Karpas-422 (cell line): ENCODE measurements around the gene EPHA6. TPM values are rescaled to one million over a fixed set of nuclear protein-coding genes. Genes with fewer than 3 reads are reported as not detected.
"Not testable (repeated sequence)": the region's sequence is repeated elsewhere in the genome, so short reads cannot be mapped to it uniquely, and the experiment has no call there.

Source experiments
- DNase-seq: peaks from one replicate; pipeline ENCODE4 v3.0.0-alpha.2; 2015
- H2AFZ ChIP-seq: fragments of 200-600 bp; sonication (generic); 2 replicates; pipeline ENCODE4 v1.6.1; 2014; ENCODE audit warnings: antibody characterized with exemption, low read length, mixed read lengths
- H3K27ac ChIP-seq: fragments of 200-600 bp; sonication (generic); 2 replicates; pipeline ENCODE4 v1.5.1; 2014; ENCODE audit warnings: mild to moderate bottlenecking, low read length, moderate library complexity
- H3K27me3 ChIP-seq: fragments of 200-600 bp; sonication (generic); 2 replicates; pipeline ENCODE4 v1.6.1; 2014; ENCODE audit warnings: low read length, mixed read lengths
- H3K36me3 ChIP-seq: fragments of 200-600 bp; sonication (generic); 2 replicates; pipeline ENCODE4 v1.6.1; 2014; ENCODE audit warnings: low read length, mixed read lengths; ENCODE audit not compliant: insufficient read depth
- H3K4me1 ChIP-seq: fragments of 200-600 bp; sonication (generic); 2 replicates; pipeline ENCODE4 v1.6.1; 2014; ENCODE audit warnings: mild to moderate bottlenecking, low read length, mixed read lengths
- H3K4me2 ChIP-seq: fragments of 200-600 bp; sonication (generic); 2 replicates; pipeline ENCODE4 v1.6.1; 2014; ENCODE audit warnings: low read length, low read depth, mild to moderate bottlenecking; ENCODE audit not compliant: poor library complexity, severe bottlenecking
- H3K4me3 ChIP-seq: fragments of 200-600 bp; sonication (generic); 2 replicates; pipeline ENCODE4 v1.5.1; 2014; ENCODE audit warnings: mild to moderate bottlenecking, antibody characterized with exemption, low read length, mixed read lengths
- H3K79me2 ChIP-seq: fragments of 200-600 bp; sonication (generic); 2 replicates; pipeline ENCODE4 v1.6.1; 2014; ENCODE audit warnings: mild to moderate bottlenecking, low read length, mixed read lengths
- H3K9ac ChIP-seq: fragments of 200-600 bp; sonication (generic); 2 replicates; pipeline ENCODE4 v1.6.0; 2014; ENCODE audit warnings: low read length
- H3K9me2 ChIP-seq: fragments of 200-600 bp; sonication (generic), shearing (Covaris generic); replicated peaks from 2 replicates; pipeline ENCODE4 v1.6.0; 2014; ENCODE audit warnings: mild to moderate bottlenecking, low read length, moderate library complexity; ENCODE audit not compliant: insufficient read depth
- H3K9me3 ChIP-seq: fragments of 300-700, 200-600 bp; sonication (generic); 2 replicates; pipeline ENCODE4 v1.6.1; 2014; ENCODE audit warnings: low read length, mixed read lengths
- H4K20me1 ChIP-seq: fragments of 200-600 bp; sonication (generic); 2 replicates; pipeline ENCODE4 v1.6.1; 2014; ENCODE audit warnings: mild to moderate bottlenecking, antibody characterized with exemption, low read length, low read depth; ENCODE audit not compliant: insufficient read depth
- total RNA-seq: library from RNA; depleted of rRNA; stranded (reverse); fragments of >200 nt; shearing (Covaris generic); gene quantifications from 2 replicates; pipeline ENCODE4 v1.2.3, GENCODE V29; 2014; ENCODE audit warnings: low replicate concordance

The EPHA6 gene
- total RNA-seq, 1 experiment from 2014 or later, result not detected

DNA sequence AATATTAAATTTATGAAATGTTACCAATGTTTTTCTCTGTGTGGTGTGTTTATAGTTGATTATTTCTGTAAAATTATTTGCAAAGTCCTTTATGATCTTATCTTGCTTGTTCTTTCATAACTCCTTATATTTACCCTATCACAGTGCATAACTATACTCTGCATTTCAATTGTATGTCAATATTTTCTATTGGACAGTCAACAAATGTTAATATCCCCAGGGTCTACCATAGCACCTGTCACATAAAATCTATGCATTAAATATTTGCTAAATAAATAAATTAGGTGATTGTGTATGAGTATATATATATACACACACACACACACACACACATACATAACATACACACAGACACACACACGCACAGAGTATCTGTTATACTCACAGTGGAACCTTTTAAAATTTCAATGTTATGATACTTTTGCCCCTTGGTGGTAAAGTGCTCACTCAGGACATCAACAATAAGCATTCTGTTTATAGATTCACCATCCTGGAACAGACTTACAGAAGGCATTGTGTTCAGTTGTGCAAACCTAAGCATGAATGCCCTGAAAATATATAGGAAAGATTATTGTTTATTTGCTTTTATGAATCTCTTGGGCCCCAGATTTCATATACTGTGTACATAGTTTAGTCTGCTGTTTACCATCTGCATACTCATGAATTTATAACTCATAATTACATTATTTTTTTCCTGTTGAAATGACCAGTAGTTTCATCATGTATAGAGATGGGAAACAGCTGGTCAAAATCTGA is 443.7 kb downstream of the EPHA6 start:
- DNase-seq, result no peak
- H3K36me3 ChIP-seq, result no peaks in the 10 kb centered on the region

DNA sequence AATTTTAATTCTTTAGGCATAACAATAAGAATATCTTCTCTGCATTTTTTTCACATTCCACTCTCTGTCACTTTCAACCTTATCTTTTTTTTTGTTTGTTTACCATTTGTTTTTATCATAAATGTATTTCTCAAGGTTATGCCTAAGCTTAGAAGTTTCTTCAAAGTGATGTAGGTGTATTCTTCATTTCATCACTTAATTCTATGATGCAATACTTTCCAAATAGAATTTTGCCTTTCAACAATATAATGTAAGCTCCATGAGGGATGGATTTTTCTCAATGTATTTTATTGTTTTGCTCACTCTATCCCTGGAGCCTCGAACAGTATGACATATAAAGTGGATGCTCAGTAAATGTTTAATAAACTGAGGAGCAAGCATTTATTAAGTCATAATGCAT is 444.9 kb downstream of the EPHA6 start:
- H3K9me2 ChIP-seq, result no peaks in the 10 kb centered on the region
- no peak overlapping the region for H3K4me3 ChIP-seq
- peaks cover 5% of the 10 kb centered on the region; the same call in 1 of the 2 replicates for H3K9me3 ChIP-seq
- H2AFZ ChIP-seq, result no peak overlapping the region
- H3K9ac ChIP-seq, result no peak overlapping the region
- H3K4me1 ChIP-seq, result no peaks in the 10 kb centered on the region
- H3K36me3 ChIP-seq, result no peaks in the 10 kb centered on the region
- H3K79me2 ChIP-seq, result no peaks in the 10 kb centered on the region
- H4K20me1 ChIP-seq, result no peaks in the 10 kb centered on the region
- H3K4me2 ChIP-seq, result no peak overlapping the region
- no peak overlapping the region for H3K27ac ChIP-seq
- no peaks in the 10 kb centered on the region for H3K27me3 ChIP-seq
- DNase-seq, result no peak

More for the DNA sequence above, 443.7 kb downstream of the EPHA6 start:
- Histone ChIP-seq H4K20me1 (no peaks in the 10 kb centered on the region), H3K9me2 (no peaks in the 10 kb centered on the region), H3K27ac (no peak overlapping the region), H3K9ac (no peak overlapping the region), H3K4me1 (no peaks in the 10 kb centered on the region), H2AFZ (no peak overlapping the region), H3K4me2 (no peak overlapping the region), H3K27me3 (no peaks in the 10 kb centered on the region), H3K9me3 (peaks cover 5% of the 10 kb centered on the region; the same call in 1 of the 2 replicates), H3K79me2 (no peaks in the 10 kb centered on the region), H3K4me3 (no peak overlapping the region)

DNA sequence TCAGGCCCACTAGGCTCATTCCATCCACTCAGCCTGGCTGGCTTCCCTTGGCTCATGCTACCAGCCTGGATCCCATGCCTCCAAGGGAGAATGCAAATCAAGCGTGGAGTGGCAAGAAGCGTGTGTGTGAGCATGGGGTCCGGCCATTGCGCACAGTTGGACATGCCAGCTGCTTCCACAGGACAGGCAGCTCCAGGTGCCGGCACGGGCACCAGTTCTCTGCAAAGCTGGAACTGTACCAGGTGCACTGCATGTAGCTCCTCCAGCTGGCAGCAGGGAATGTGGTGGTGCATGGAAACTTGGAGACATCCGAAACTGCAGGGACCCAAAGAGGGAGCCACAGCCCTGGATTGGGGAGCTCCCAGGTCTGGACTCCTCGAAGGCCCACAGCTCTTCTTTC is 449.8 kb downstream of the EPHA6 start:
- no peak for DNase-seq
- no peak overlapping the region for H3K4me2 ChIP-seq
- no peaks in the 10 kb centered on the region for H3K27me3 ChIP-seq
- H2AFZ ChIP-seq, result no peak overlapping the region
- H3K9me3 ChIP-seq, result peaks cover 5% of the 10 kb centered on the region
- H3K27ac ChIP-seq, result no peak overlapping the region
- no peaks in the 10 kb centered on the region for H3K4me1 ChIP-seq
- H3K36me3 ChIP-seq, result no peaks in the 10 kb centered on the region
- no peaks in the 10 kb centered on the region for H3K9me2 ChIP-seq
- no peaks in the 10 kb centered on the region for H3K79me2 ChIP-seq
- H3K9ac ChIP-seq, result no peak overlapping the region
- no peaks in the 10 kb centered on the region for H4K20me1 ChIP-seq
- H3K4me3 ChIP-seq, result no peak overlapping the region

DNA sequence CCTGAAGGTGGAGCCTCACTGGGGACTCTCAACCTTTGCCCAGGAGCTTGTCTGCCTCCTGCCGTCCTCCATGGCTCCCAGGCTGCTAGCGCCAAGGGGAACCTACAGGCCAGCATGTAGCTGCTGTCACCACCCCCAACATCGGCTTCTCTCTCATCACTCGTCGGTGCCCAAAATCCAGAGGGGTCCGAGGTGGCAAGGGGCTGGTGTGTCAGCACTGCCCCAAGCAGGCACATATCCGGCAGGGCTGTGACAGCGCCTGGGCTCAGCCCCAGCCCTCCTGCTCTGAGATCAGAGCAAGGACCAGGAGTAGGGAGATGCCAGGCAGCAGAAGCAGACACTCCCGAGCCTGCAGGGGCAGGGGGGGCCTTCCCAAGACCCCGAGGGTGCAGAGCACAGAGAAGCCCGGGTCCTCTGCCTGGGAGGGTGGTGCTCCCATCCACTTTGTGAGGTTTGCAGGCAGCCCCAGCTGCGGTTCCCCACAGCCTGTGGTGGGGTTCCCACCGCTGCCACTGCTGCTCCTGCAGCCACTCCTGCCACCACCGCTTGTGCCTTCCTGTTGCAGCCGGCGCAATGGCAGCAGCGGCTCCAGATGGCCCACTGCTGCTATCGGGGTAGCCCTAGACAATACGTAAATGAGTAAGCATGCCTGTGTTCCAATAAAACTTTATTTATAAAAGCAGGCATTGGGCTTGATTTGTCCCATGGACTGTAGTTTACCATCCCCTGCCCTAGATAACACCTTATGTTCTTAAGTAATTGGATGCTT is 451.0 kb downstream of the EPHA6 start:
- H3K4me1 ChIP-seq, result no peaks in the 10 kb centered on the region
- H3K79me2 ChIP-seq, result no peaks in the 10 kb centered on the region
- H2AFZ ChIP-seq, result no peak overlapping the region
- no peak for DNase-seq
- H3K27me3 ChIP-seq, result no peaks in the 10 kb centered on the region
- H3K9me3 ChIP-seq, result peaks cover 5% of the 10 kb centered on the region
- no peak overlapping the region for H3K4me2 ChIP-seq
- no peaks in the 10 kb centered on the region for H4K20me1 ChIP-seq
- no peaks in the 10 kb centered on the region for H3K9me2 ChIP-seq
- no peaks in the 10 kb centered on the region for H3K36me3 ChIP-seq
- H3K27ac ChIP-seq, result no peak overlapping the region
- no peak overlapping the region for H3K4me3 ChIP-seq
- H3K9ac ChIP-seq, result no peak overlapping the region

DNA sequence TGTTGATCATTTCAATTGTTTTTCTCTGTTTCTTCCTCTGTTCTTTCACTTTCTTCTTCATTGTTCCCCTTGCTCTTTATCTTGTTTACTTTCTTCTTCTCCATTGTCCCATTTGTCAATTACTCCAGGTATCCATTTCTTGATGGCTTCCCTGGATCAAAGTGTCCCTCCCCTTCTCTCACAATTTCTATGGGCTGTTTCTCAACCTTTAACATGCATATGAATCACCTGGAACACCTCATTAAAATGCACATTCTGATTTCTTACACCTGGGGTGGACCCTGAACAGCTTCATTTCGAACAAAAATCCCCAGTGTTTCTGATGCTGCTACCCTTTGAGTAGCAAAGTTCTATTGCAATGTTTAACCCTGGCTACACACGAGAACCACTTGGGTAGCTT is 454.8 kb downstream of the EPHA6 start:
- H2AFZ ChIP-seq, result no peak overlapping the region
- no peaks in the 10 kb centered on the region for H4K20me1 ChIP-seq
- H3K4me1 ChIP-seq, result no peaks in the 10 kb centered on the region
- H3K79me2 ChIP-seq, result no peaks in the 10 kb centered on the region
- H3K36me3 ChIP-seq, result no peaks in the 10 kb centered on the region
- no peak overlapping the region for H3K9ac ChIP-seq
- no peak overlapping the region for H3K4me3 ChIP-seq
- no peaks in the 10 kb centered on the region for H3K27me3 ChIP-seq
- no peak overlapping the region for H3K4me2 ChIP-seq
- H3K9me3 ChIP-seq, result no peaks in the 10 kb centered on the region; the same call in 1 of the 2 replicates
- no peak overlapping the region for H3K27ac ChIP-seq
- DNase-seq, result no peak
- H3K9me2 ChIP-seq, result no peaks in the 10 kb centered on the region

DNA sequence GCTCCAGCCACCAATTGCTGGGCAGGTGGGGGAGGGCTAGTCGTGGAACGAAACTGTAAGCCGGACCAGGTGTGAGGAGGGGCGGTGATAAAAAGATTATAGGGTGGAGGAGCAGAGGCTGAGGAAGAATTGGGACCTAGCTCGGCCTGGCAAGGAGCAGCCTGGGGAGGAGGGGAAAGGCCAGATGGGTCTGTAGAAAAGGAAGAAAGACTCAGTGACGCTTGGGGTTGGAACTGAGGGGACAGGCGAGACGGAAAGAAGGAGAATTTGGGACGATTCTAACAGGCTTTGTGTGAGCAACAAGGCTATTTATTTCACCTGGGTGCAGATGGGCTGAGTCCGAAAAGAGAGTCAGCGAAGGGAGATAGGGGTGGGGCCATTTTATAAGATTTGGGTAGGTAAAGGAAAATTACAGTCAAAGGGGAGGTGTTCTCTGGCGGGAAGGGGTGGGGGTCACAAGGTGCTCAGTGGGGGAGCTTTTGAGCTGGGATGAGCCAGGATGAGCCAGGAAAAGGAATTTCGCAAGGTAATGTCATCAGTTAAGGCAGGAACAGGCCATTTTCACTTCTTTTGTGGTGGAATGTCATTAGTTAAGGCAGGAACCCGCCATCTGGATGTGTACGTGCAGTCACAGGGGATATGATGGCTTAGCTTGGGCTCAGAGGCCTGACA is 462.6 kb downstream of the EPHA6 start:
- H3K27ac ChIP-seq, H4K20me1 ChIP-seq, H3K9me3 ChIP-seq, H3K9ac ChIP-seq, H2AFZ ChIP-seq, DNase-seq, H3K4me1 ChIP-seq, H3K27me3 ChIP-seq, H3K4me3 ChIP-seq, H3K36me3 ChIP-seq, H3K9me2 ChIP-seq, H3K79me2 ChIP-seq, H3K4me2 ChIP-seq: not testable (repeated sequence)

DNA sequence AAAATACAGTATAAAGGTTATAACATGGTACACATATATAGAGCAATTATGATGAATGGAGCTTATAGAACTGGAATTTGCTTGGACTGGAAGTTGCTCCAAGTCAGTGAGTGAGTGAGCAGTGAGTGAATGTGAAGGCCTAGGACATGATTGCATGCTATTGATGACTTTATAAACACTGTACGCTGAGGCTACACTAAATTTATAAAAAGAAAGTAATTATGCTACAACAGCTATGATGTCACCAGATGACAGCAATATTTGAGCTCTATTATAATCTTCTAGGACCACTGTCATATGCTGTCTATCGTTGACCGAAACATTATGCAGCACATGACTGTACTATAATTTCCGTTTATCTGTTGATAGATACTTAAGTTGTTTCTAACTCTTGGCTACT is 463.3 kb downstream of the EPHA6 start:
- Histone ChIP-seq H3K4me3 (no peak overlapping the region), H3K9me2 (no peaks in the 10 kb centered on the region), H3K27me3 (no peaks in the 10 kb centered on the region), H3K27ac (no peak overlapping the region), H3K36me3 (no peaks in the 10 kb centered on the region), H3K9me3 (no peaks in the 10 kb centered on the region), H4K20me1 (no peaks in the 10 kb centered on the region), H3K79me2 (no peaks in the 10 kb centered on the region), H3K9ac (no peak overlapping the region), H2AFZ (no peak overlapping the region), H3K4me2 (no peak overlapping the region), H3K4me1 (no peaks in the 10 kb centered on the region)
- DNase-seq, result no peak

DNA sequence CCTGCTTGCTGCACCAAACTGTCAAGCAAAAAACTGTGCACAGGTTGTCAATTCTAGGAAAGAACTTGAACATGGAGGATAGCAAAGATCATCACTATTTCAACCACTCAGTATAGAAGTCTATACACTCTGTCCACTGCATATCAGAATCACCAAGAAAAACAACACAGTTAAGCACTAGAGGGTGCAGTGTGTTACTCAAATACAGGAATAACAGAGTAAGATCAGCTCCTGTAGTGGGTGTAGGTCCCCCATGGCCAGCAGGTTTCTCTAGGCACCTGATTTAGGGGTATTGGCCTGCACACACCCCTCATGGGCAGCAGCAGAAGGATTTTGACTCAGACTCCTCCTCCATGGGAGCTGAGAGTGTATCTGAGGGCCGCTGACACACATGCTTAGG is 464.1 kb downstream of the EPHA6 start:
- Histone ChIP-seq H3K9ac (no peak overlapping the region), H3K4me3 (no peak overlapping the region), H3K9me2 (no peaks in the 10 kb centered on the region), H3K4me1 (no peaks in the 10 kb centered on the region), H3K4me2 (no peak overlapping the region), H3K27ac (no peak overlapping the region), H3K9me3 (no peaks in the 10 kb centered on the region), H3K27me3 (no peaks in the 10 kb centered on the region), H2AFZ (no peak overlapping the region), H3K79me2 (no peaks in the 10 kb centered on the region), H3K36me3 (no peaks in the 10 kb centered on the region), H4K20me1 (no peaks in the 10 kb centered on the region)
- DNase-seq, result no peak
